ENCODE measurements around the gene CFAP61.

Gene CFAP61

GRCh38 chr20:20024942-20025341, 27.4 kb upstream of the CFAP61 start:
- Histone ChIP-seq H3K27ac (no peak overlapping the region), H3K36me3 (replicated peaks) (peaks cover 10% of the 10 kb centered on the region), H3K4me3 (ENCODE audit: low read depth, low read length) (no peak overlapping the region), H3K27me3 (replicated peaks) (no peaks in the 10 kb centered on the region)
- TF ChIP-seq, protein P1, sequence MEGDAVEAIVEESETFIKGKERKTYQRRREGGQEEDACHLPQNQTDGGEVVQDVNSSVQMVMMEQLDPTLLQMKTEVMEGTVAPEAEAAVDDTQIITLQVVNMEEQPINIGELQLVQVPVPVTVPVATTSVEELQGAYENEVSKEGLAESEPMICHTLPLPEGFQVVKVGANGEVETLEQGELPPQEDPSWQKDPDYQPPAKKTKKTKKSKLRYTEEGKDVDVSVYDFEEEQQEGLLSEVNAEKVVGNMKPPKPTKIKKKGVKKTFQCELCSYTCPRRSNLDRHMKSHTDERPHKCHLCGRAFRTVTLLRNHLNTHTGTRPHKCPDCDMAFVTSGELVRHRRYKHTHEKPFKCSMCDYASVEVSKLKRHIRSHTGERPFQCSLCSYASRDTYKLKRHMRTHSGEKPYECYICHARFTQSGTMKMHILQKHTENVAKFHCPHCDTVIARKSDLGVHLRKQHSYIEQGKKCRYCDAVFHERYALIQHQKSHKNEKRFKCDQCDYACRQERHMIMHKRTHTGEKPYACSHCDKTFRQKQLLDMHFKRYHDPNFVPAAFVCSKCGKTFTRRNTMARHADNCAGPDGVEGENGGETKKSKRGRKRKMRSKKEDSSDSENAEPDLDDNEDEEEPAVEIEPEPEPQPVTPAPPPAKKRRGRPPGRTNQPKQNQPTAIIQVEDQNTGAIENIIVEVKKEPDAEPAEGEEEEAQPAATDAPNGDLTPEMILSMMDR (IDR thresholded peaks at IDR 0.05; ENCODE audit: low read depth, low read length, missing control alignments) = no peak
- in situ Hi-C loops (cut with HindIII; ENCODE audit: low pct_ligation_motif_present, low sequenced_read_pairs) = no loop called here
- no peak for DNase-seq

- Histone ChIP-seq H3K27me3 (replicated peaks) (no peaks in the 10 kb centered on the region), H3K27ac (no peak overlapping the region), H3K4me3 (ENCODE audit: low read depth, low read length) (no peak overlapping the region), H3K36me3 (replicated peaks) (peaks cover 18% of the 10 kb centered on the region)
- DNase-seq = no peak
- in situ Hi-C loops (cut with HindIII; ENCODE audit: low pct_ligation_motif_present, low sequenced_read_pairs) = no loop called here
- TF ChIP-seq, protein P1 (IDR thresholded peaks at IDR 0.05; ENCODE audit: low read depth, low read length, missing control alignments) = no peak
Observed at GRCh38 chr20:20027284-20027683, 25.0 kb upstream of the CFAP61 start.

GRCh38 chr20:20031790-20032189, 20.5 kb upstream of the CFAP61 start:
- in situ Hi-C loops (cut with HindIII; ENCODE audit: low pct_ligation_motif_present, low sequenced_read_pairs) = no loop called here
- peaks cover 39% of the 10 kb centered on the region for H3K36me3 ChIP-seq (replicated peaks)
- no peak for DNase-seq
- TF ChIP-seq, protein P1 (IDR thresholded peaks at IDR 0.05; ENCODE audit: low read depth, low read length, missing control alignments) = no peak
- H3K4me3 ChIP-seq (ENCODE audit: low read depth, low read length) = no peak overlapping the region
- H3K27ac ChIP-seq = no peak overlapping the region
- H3K27me3 ChIP-seq (replicated peaks) = no peaks in the 10 kb centered on the region

DNA sequence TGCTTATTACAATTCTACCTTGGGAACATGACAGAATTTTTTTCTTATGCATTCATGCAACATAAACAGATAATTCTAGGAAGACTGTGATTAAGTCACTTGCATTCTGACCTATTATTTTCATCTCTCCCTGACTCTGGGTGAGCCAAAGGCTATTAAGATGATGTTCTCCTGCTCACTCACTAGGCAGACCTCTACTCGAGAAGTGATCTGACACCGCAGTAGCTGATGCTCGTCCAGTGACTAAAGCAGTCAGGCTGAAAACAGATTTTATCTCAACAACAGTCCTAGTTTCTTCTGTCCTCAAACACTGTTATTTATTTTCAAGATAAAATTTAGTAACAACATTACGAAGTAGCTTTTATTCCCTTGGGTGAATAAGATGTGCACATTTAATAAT, 17.8 kb upstream of the CFAP61 start:
- in situ Hi-C loops (cut with HindIII; ENCODE audit: low pct_ligation_motif_present, low sequenced_read_pairs) = no loop called here
- Histone ChIP-seq H3K27me3 (replicated peaks) (no peaks in the 10 kb centered on the region), H3K4me3 (ENCODE audit: low read depth, low read length) (no peak overlapping the region), H3K27ac (no peak overlapping the region), H3K36me3 (replicated peaks) (peaks cover 47% of the 10 kb centered on the region)
- no peak for DNase-seq
- TF ChIP-seq, protein P1 (IDR thresholded peaks at IDR 0.05; ENCODE audit: low read depth, low read length, missing control alignments) = no peak

DNA sequence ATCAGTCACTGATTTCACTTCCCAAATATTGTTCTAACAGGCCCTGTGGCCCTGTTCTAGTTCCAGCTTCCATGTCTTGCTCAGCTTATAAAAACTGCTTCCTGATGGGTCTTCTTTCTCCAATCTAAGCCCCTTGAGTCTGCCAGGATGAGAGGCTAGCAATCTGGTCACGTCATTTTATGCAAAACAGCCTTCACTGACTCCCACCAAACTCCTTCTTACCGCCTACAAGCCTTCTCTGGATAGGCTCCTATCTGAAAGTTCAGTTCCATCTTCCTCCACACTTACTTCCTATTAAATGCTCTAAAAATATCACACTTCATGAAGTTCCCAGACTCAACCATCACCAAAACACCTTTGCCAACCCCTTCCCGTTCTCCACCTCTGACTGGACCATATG, 15.6 kb upstream of the CFAP61 start:
- no peak overlapping the region for H3K4me3 ChIP-seq (ENCODE audit: low read depth, low read length)
- peaks cover 50% of the 10 kb centered on the region for H3K36me3 ChIP-seq (replicated peaks)
- TF ChIP-seq, protein P1 (IDR thresholded peaks at IDR 0.05; ENCODE audit: low read depth, low read length, missing control alignments) = no peak
- in situ Hi-C loops (cut with HindIII; ENCODE audit: low pct_ligation_motif_present, low sequenced_read_pairs) = no loop called here
- H3K27ac ChIP-seq = no peak overlapping the region
- H3K27me3 ChIP-seq (replicated peaks) = no peaks in the 10 kb centered on the region
- DNase-seq = no peak

DNA sequence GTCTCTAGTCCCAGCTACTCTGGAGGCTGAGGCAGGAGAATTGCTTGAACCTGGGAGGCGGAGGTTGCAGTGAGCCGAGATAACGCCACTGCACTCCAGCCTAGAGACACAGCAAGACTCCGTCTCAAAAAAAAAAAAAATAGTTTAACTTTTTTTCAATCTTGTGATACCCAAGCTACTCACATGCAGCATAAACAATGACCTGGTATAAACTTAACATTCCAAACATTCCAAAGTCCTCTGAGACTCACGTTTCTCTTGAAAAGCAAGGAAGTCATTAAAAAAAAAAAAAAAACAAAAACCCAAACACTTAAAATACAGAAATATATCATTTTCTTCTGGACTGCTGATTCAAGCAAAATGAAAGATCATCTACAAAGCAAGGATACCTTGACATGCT, 14.4 kb upstream of the CFAP61 start:
- TF ChIP-seq, protein P1 (IDR thresholded peaks at IDR 0.05; ENCODE audit: low read depth, low read length, missing control alignments) = no peak
- no peak for DNase-seq
- no peak overlapping the region for H3K27ac ChIP-seq
- H3K4me3 ChIP-seq (ENCODE audit: low read depth, low read length) = no peak overlapping the region
- H3K27me3 ChIP-seq (replicated peaks) = no peaks in the 10 kb centered on the region
- peaks cover 50% of the 10 kb centered on the region for H3K36me3 ChIP-seq (replicated peaks)
- in situ Hi-C loops (cut with HindIII; ENCODE audit: low pct_ligation_motif_present, low sequenced_read_pairs) = no loop called here
